GDM1 (cell line): Measurements from ENCODE around the gene ABCA4.
"Not testable (repeated sequence)": the region's sequence is repeated elsewhere in the genome, so short reads cannot be mapped to it uniquely, and the experiment has no call there.

Experiments used
- DNase-seq: peaks from one replicate; lab custom pipeline; 2025; lab: John Stamatoyannopoulos, UW

ABCA4 gene

GRCh38 chr1:94120991-94121390 is at the start of gene ABCA4:
Gene ABCA4, minus strand, starts transcription at chr1:94121148. Its CDS starts 103 bp downstream, at chr1:94121045.
- DNase-seq, result no peak

GRCh38 chr1:94169126-94169525 is 48.2 kb upstream of the ABCA4 start:
- DNase-seq, result no peak

GRCh38 chr1:94165843-94166242 is 44.9 kb upstream of the ABCA4 start:
- DNase-seq, result no peak

GRCh38 chr1:94164885-94165284 is 43.9 kb upstream of the ABCA4 start:
- not testable (repeated sequence) for DNase-seq

- not testable (repeated sequence) for DNase-seq
Measured at GRCh38 chr1:94164121-94164520, 43.2 kb upstream of the ABCA4 start.

- not testable (repeated sequence) for DNase-seq
Measured at GRCh38 chr1:94163249-94163648, 42.3 kb upstream of the ABCA4 start.

- no peak for DNase-seq
Measured at GRCh38 chr1:94160811-94161210, 39.9 kb upstream of the ABCA4 start.

GRCh38 chr1:94156096-94156625 is 35.2 kb upstream of the ABCA4 start:
- no peak for DNase-seq

- DNase-seq, result no peak
Measured at GRCh38 chr1:94154989-94155388, 34.0 kb upstream of the ABCA4 start.

GRCh38 chr1:94153133-94153532 is 32.2 kb upstream of the ABCA4 start:
- no peak for DNase-seq

- DNase-seq, result not testable (repeated sequence)
Measured at GRCh38 chr1:94149166-94149565, 28.2 kb upstream of the ABCA4 start.

GRCh38 chr1:94146273-94146672 is 25.3 kb upstream of the ABCA4 start:
- DNase-seq, result no peak

- DNase-seq, result no peak
Measured at GRCh38 chr1:94144836-94145235, 23.9 kb upstream of the ABCA4 start.

GRCh38 chr1:94143809-94144176 is 22.8 kb upstream of the ABCA4 start:
- DNase-seq, result no peak

- no peak for DNase-seq
Measured at GRCh38 chr1:94143173-94143808, 22.3 kb upstream of the ABCA4 start.

- DNase-seq, result no peak
Measured at GRCh38 chr1:94142583-94142982, 21.6 kb upstream of the ABCA4 start.

- DNase-seq, result no peak
Measured at GRCh38 chr1:94142022-94142421, 21.1 kb upstream of the ABCA4 start.

GRCh38 chr1:94132111-94132510 is 11.2 kb upstream of the ABCA4 start:
- no peak for DNase-seq

GRCh38 chr1:94130851-94131595 is 10.1 kb upstream of the ABCA4 start:
- no peak for DNase-seq

- no peak for DNase-seq
Measured at GRCh38 chr1:94126651-94127050, 5.7 kb upstream of the ABCA4 start.

- DNase-seq, result no peak
Measured at GRCh38 chr1:94125551-94126514, 4.9 kb upstream of the ABCA4 start.

GRCh38 chr1:94124538-94124937 is 3.6 kb upstream of the ABCA4 start:
- no peak for DNase-seq
